Activated CD8-positive, alpha-beta memory T cell treated with anti-CD3 and anti-CD28 coated beads, Interleukin-2, amount 10 ng/mL, durations not matched to agents 7 days and 5 days (primary cell): ENCODE results near the gene GALR3. TPM values are rescaled to one million over a fixed set of nuclear protein-coding genes. Genes with fewer than 3 reads are reported as not detected.

Source experiments
- ATAC-seq: fragments of 150-1000 bp; cut with Tn5 transposase; one replicate; pipeline ENCODE4 v1.10.0; 2021; ENCODE audit warnings: moderate library complexity
- CTCF ChIA-PET: fragments of 350-600 bp; sonication (Branson Sonifier 250); formaldehyde crosslinking; loops from one replicate; lab custom pipeline; 2021; ENCODE audit warnings: antibody characterized with exemption; lab: Charles Lee
- DNase-seq: peaks from one replicate; pipeline ENCODE4 v3.0.0-alpha.2; 2020
- H3K27ac Mint-ChIP-seq: one replicate; pipeline ENCODE4 v1.8.0; 2021; ENCODE audit warnings: mild to moderate bottlenecking, mixed read lengths
- H3K27me3 Mint-ChIP-seq: one replicate; pipeline ENCODE4 v1.8.0; 2021; ENCODE audit warnings: mixed read lengths
- H3K36me3 Mint-ChIP-seq: one replicate; pipeline ENCODE4 v1.8.0; 2021; ENCODE audit warnings: mild to moderate bottlenecking, mixed read lengths
- H3K4me1 Mint-ChIP-seq: one replicate; pipeline ENCODE4 v1.8.0; 2021; ENCODE audit warnings: mixed read lengths
- H3K4me3 Mint-ChIP-seq: one replicate; pipeline ENCODE4 v1.8.0; 2021; ENCODE audit warnings: mild to moderate bottlenecking, moderate library complexity, mixed read lengths
- H3K9me3 Mint-ChIP-seq: one replicate; pipeline ENCODE4 v1.8.0; 2022; ENCODE audit warnings: low read depth, mixed read lengths
- total RNA-seq, 2 experiments: library from RNA; stranded (reverse); gene quantifications; one replicate each; pipeline ENCODE4 v1.2.3, GENCODE V29; 2021

The GALR3 gene
- total RNA-seq, 2 experiments from 2014 or later = not detected

GRCh38 chr22:37806409-37807333, 16.5 kb upstream of the GALR3 start:
- ATAC-seq (no peak), DNase-seq (no peak)
- no peaks in the 10 kb centered on the region for H3K36me3 Mint-ChIP-seq
- H3K9me3 Mint-ChIP-seq = no peaks in the 10 kb centered on the region
- CTCF ChIA-PET = interaction anchor here (0.8 to 4.8 kb wide), 5 partner anchors 12 to 121 kb away, joined by 3 to 61 read pairs (median 4); partner anchors contain the start of genes ANKRD54 and NOL12
- peak overlapping the region; percentile 69 for H3K4me3 Mint-ChIP-seq
- H3K27ac Mint-ChIP-seq = no peak overlapping the region
- peaks cover 54% of the 10 kb centered on the region for H3K27me3 Mint-ChIP-seq
- H3K4me1 Mint-ChIP-seq = peaks cover 35% of the 10 kb centered on the region

GRCh38 chr22:37807410-37808293, 15.5 kb upstream of the GALR3 start, which contains the start of gene GCAT:
Gene GCAT (plus strand): TSS chr22:37807934. CDS start chr22:37807968, 34 bp downstream.
- Mint-ChIP-seq H3K27ac (no peak within 1 kb of the TSS), H3K9me3 (no peaks in the 10 kb centered on the region), H3K4me3 (peak within 1 kb of the TSS; percentile 73), H3K36me3 (no peaks in the 10 kb centered on the region), H3K4me1 (peaks cover 33% of the 10 kb centered on the region), H3K27me3 (peaks cover 50% of the 10 kb centered on the region)
- DNase-seq = peak; percentile 96
- CTCF ChIA-PET = interaction anchor here (0.8 to 4.8 kb wide), 10 partner anchors 11 to 269 kb away, joined by 3 to 61 read pairs (median 4); partner anchors contain the start of genes ANKRD54, C22orf23, NOL12 and POLR2F
- ATAC-seq = peak; percentile 99

DNA sequence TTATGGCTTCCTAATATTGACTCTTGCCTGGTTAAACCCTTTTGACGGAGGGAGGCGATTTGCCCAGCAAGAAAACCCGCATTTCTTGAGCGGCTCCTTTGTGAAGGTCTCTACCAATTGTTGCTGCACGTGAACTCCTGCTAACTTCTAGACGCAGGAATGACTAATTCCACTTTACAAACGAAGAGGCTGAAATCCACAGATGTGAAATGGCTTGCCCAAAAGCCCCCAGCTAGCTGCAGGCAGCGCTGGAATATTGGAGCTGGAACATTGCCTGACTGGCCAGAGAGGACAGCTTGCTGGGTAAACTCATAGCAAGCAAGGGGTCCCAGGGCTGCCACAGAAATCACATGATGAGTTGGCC, 14.9 kb upstream of the GALR3 start:
- Mint-ChIP-seq H3K9me3 (no peaks in the 10 kb centered on the region), H3K27ac (no peak overlapping the region), H3K4me3 (peak overlapping the region; percentile 73), H3K27me3 (peaks cover 43% of the 10 kb centered on the region), H3K36me3 (no peaks in the 10 kb centered on the region), H3K4me1 (peaks cover 27% of the 10 kb centered on the region)
- ATAC-seq = no peak
- CTCF ChIA-PET = interaction anchor here (0.9 to 4.8 kb wide), 6 partner anchors 10 to 269 kb away, joined by 3 to 61 read pairs (median 4); partner anchors contain the start of genes C22orf23 and POLR2F
- no peak for DNase-seq

DNA sequence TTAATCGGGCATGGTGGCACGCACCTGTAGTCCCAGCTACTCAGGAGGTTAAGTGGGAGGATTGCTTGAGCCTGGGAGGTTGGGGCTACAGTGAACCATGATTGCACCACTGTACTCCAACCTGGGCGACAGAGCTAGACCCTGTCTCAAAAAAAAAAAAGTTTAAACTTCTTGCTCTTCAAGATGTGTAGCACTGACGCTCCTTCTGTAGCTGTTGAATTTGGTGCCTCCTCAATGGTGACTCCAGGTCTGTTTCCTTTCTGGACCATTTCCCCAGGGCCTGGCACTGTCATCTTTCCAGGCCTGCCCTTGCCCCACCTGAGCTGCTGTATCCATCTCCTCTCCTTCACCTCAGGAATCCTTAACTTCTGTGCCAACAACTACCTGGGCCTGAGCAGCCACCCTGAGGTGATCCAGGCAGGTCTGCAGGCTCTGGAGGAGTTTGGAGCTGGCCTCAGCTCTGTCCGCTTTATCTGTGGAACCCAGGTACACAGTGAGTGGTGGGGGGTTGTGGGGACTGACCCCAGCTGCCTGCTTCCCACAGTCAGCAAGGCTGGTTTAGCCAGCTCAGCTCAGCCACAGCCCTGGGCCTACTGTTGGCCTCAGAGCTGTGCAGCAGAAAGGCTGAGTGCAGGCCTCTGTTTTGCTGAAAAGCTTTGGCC, 13.4 kb upstream of the GALR3 start:
- CTCF ChIA-PET = interaction anchor here (0.8 to 4.8 kb wide), 3 partner anchors 9 to 156 kb away, joined by 3 to 61 read pairs (median 4); no protein-coding TSS in a partner anchor
- H3K27ac Mint-ChIP-seq = peak overlapping the region; percentile 7
- no peaks in the 10 kb centered on the region for H3K36me3 Mint-ChIP-seq
- no peak for ATAC-seq
- no peak for DNase-seq
- H3K9me3 Mint-ChIP-seq = no peaks in the 10 kb centered on the region
- H3K4me1 Mint-ChIP-seq = peaks cover 23% of the 10 kb centered on the region
- H3K27me3 Mint-ChIP-seq = peaks cover 33% of the 10 kb centered on the region
- H3K4me3 Mint-ChIP-seq = no peak overlapping the region

- Mint-ChIP-seq H3K9me3 (no peaks in the 10 kb centered on the region), H3K4me3 (no peak overlapping the region), H3K27ac (no peak overlapping the region), H3K27me3 (peaks cover 16% of the 10 kb centered on the region), H3K36me3 (no peaks in the 10 kb centered on the region), H3K4me1 (peaks cover 10% of the 10 kb centered on the region)
- CTCF ChIA-PET = no interaction called here
- DNase-seq (no peak), ATAC-seq (no peak)
Measured at GRCh38 chr22:37811867-37812266, 11.3 kb upstream of the GALR3 start.

- DNase-seq = no peak
- H3K27ac Mint-ChIP-seq = no peak overlapping the region
- H3K27me3 Mint-ChIP-seq = peaks cover 9% of the 10 kb centered on the region
- CTCF ChIA-PET = interaction anchor here (1.1 kb wide), 1 partner anchor 151 kb away, joined by 4 read pairs; no protein-coding TSS in a partner anchor
- no peaks in the 10 kb centered on the region for H3K36me3 Mint-ChIP-seq
- H3K9me3 Mint-ChIP-seq = no peaks in the 10 kb centered on the region
- no peak for ATAC-seq
- H3K4me1 Mint-ChIP-seq = peaks cover 15% of the 10 kb centered on the region
- no peak overlapping the region for H3K4me3 Mint-ChIP-seq
Measured at GRCh38 chr22:37812869-37813678, 10.1 kb upstream of the GALR3 start.

GRCh38 chr22:37815593-37815992, 7.6 kb upstream of the GALR3 start:
- CTCF ChIA-PET = interaction anchor here (0.6 to 7.2 kb wide), 4 partner anchors 13 to 144 kb away, joined by 3 to 138 read pairs (median 32); no protein-coding TSS in a partner anchor
- ATAC-seq = no peak
- H3K27me3 Mint-ChIP-seq = peaks cover 18% of the 10 kb centered on the region
- no peak overlapping the region for H3K27ac Mint-ChIP-seq
- no peak for DNase-seq
- H3K36me3 Mint-ChIP-seq = no peaks in the 10 kb centered on the region
- no peaks in the 10 kb centered on the region for H3K9me3 Mint-ChIP-seq
- H3K4me3 Mint-ChIP-seq = no peak overlapping the region
- H3K4me1 Mint-ChIP-seq = peaks cover 16% of the 10 kb centered on the region

- Mint-ChIP-seq H3K36me3 (no peaks in the 10 kb centered on the region), H3K27ac (no peak overlapping the region), H3K9me3 (no peaks in the 10 kb centered on the region), H3K4me3 (no peak overlapping the region), H3K27me3 (peaks cover 23% of the 10 kb centered on the region), H3K4me1 (peaks cover 16% of the 10 kb centered on the region)
- CTCF ChIA-PET = interaction anchor here (0.8 to 7.2 kb wide), 20 partner anchors 8 to 174 kb away, joined by 3 to 138 read pairs (median 7); partner anchors contain the start of genes ANKRD54, C22orf23, GCAT and LGALS1
- ATAC-seq = no peak
- no peak for DNase-seq
Measured at GRCh38 chr22:37816543-37817180, 6.5 kb upstream of the GALR3 start.

DNA sequence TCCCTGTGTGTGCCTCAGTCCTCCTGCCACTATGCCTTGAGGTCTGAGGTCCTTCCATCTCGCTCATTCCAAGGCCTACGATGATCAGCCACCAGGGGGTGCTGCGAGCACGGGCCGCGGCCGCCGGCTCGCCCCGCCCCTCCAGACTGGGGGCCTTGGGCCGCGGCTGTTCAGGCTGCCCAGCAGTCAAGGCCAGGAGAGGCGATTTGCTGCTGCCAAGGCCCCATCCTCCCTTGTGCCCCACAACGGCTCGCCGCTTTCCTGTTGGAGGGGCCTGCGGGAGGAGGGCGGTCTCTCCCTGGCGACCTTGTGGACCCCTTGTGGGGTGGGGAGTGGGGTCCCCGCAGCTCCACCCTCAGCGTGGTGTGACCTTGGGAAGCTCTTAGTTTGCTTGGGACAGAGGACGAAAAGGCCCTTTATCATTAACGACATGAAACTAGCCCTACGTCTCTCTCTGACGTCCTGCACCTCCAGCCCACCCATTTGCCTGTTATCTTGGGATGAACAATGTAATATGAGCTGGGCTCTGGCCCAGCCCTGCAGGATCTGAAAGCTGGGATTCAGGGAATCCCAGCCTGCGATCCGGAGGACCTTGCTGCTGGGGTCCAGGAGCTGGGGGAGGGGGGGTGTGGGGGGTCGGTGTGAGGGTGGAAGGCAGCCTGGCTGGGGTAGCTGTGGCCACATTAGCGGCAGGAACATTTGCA, 5.3 kb upstream of the GALR3 start:
- peak; percentile 82 for DNase-seq
- no peak overlapping the region for H3K27ac Mint-ChIP-seq
- H3K36me3 Mint-ChIP-seq = no peaks in the 10 kb centered on the region
- CTCF ChIA-PET = interaction anchor here (0.8 to 7.2 kb wide), 39 partner anchors 9 to 595 kb away, joined by 3 to 138 read pairs (median 5); partner anchors contain the start of genes ANKRD54, C22orf23, EIF3L and GCAT
- no peak overlapping the region for H3K4me3 Mint-ChIP-seq
- H3K27me3 Mint-ChIP-seq = peaks cover 28% of the 10 kb centered on the region
- H3K9me3 Mint-ChIP-seq = no peaks in the 10 kb centered on the region
- H3K4me1 Mint-ChIP-seq = peaks cover 16% of the 10 kb centered on the region
- peak; percentile 88 for ATAC-seq

DNA sequence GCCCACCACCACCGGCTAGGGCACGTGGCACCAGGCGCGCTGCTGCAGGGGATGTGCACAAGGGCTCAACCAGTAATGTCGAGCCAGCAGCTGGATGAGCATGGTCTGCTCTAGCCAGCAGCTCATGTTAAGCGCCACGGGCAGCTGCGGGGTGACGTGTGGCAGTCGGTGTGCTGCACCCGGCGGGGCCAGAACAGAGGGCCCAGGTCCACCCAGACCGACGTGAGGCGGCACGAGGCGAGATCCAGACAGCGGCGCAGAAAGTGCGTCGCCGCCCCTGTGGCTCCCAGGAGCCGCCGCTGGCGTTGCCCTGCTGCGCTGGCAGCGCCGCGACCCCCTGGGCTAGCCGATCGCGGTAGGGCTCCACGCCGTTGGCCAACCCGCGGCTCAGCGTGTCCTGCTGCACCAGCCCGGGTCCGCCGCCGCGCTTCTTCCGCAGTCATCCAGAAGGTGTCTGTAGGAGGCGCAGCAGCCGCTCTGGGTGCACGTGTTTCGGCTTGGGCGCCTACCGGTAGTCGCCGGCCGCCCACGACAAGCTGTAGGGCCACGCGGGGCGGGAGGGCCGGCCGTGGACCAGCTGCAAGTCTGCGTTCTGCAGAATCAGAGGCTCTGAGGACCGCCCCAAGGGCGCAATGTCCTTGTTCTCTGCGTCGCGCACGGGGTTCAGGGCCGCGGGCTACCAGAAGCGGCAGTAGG, 4.6 kb upstream of the GALR3 start:
- Mint-ChIP-seq H3K36me3 (no peaks in the 10 kb centered on the region), H3K27me3 (peaks cover 32% of the 10 kb centered on the region), H3K4me1 (peaks cover 16% of the 10 kb centered on the region), H3K27ac (no peak overlapping the region), H3K9me3 (no peaks in the 10 kb centered on the region), H3K4me3 (peak overlapping the region; percentile 25)
- peak; percentile 78 for DNase-seq
- peak; percentile 81 for ATAC-seq
- CTCF ChIA-PET = interaction anchor here (0.7 to 7.2 kb wide), 36 partner anchors 9 to 594 kb away, joined by 3 to 138 read pairs (median 5); partner anchors contain the start of genes ANKRD54, C22orf23, EIF3L and GCAT
